K562 (cell line): Measurements from ENCODE around the gene KRT8. TPM values are rescaled to one million over a fixed set of nuclear protein-coding genes. Genes with fewer than 3 reads are reported as not detected.

ENCODE experiments used
- ATF7 ChIP-seq: fragments of 450-650 bp; IDR thresholded peaks from 2 replicates; pipeline ENCODE4 v1.7.1; 2014; ENCODE audit warnings: mild to moderate bottlenecking, moderate library complexity
- BRD9 ChIP-seq: fragments of 450-650 bp; IDR thresholded peaks from 2 replicates; pipeline ENCODE4 v1.6.1; 2018; ENCODE audit warnings: low read depth; ENCODE audit not compliant: partially characterized antibody
- BRF1 ChIP-seq: IDR thresholded peaks from 3 replicates; pipeline ENCODE4 v1.6.1; 2011; ENCODE audit warnings: borderline replicate concordance, mild to moderate bottlenecking; ENCODE audit not compliant: insufficient read length; ENCODE audit errors: extremely low read depth
- ELF2 ChIP-seq: fragments of 250-450 bp; sonication (Bioruptor Pico); IDR thresholded peaks from 2 replicates; pipeline ENCODE4 v1.5.0; 2021; ENCODE audit warnings: mild to moderate bottlenecking
- GTF2E2 ChIP-seq: fragments of 200-800 bp; sonication (Bioruptor generic); IDR thresholded peaks from 2 replicates; pipeline ENCODE4 v1.6.1; 2016; ENCODE audit warnings: missing genetic modification characterization, missing compliant biosample characterization
- KLF13 ChIP-seq: fragments of 450-650 bp; IDR thresholded peaks from 2 replicates; pipeline ENCODE4 v1.6.1; 2016; ENCODE audit warnings: missing genetic modification characterization, low read depth, mild to moderate bottlenecking, missing compliant biosample characterization, moderate library complexity, borderline replicate concordance
- MTA3 ChIP-seq: fragments of 450-650 bp; formaldehyde crosslinking; IDR thresholded peaks from 2 replicates; pipeline ENCODE4 v1.6.1; 2017; ENCODE audit warnings: mild to moderate bottlenecking, borderline replicate concordance
- NFE2 ChIP-seq: IDR thresholded peaks from 2 replicates; pipeline ENCODE4 v1.6.1; 2014; ENCODE audit warnings: antibody characterized with exemption, low read depth
- POLR2AphosphoS5 ChIP-seq: IDR thresholded peaks from 2 replicates; pipeline ENCODE4 v1.6.1; 2011; ENCODE audit warnings: mild to moderate bottlenecking, low read depth, low read length, moderate library complexity; ENCODE audit not compliant: control insufficient read depth, insufficient read depth
- SP1 ChIP-seq: sonication (generic); formaldehyde crosslinking; IDR thresholded peaks from 2 replicates; pipeline ENCODE4 v1.8.1; 2022; ENCODE audit warnings: mild to moderate bottlenecking, missing genetic modification reagents
- SRSF9 ChIP-seq: fragments of 200-400 bp; formaldehyde crosslinking; IDR thresholded peaks from 2 replicates; pipeline ENCODE4 v1.6.1; 2017; ENCODE audit warnings: low read depth, low read length, borderline replicate concordance
- ZC3H8 ChIP-seq: fragments of 450-650 bp; IDR thresholded peaks from 2 replicates; pipeline ENCODE4 v1.6.1; 2017
- ZNF324 ChIP-seq: fragments of 250-450 bp; sonication (Bioruptor Pico); IDR thresholded peaks from 2 replicates; pipeline ENCODE4 v1.4.0; 2020; ENCODE audit warnings: mild to moderate bottlenecking
- ZNF347 ChIP-seq: fragments of 450-650 bp; formaldehyde crosslinking; IDR thresholded peaks from 2 replicates; pipeline ENCODE4 v1.4.0; 2020; ENCODE audit warnings: low read depth, mild to moderate bottlenecking, moderate library complexity
- polyA plus RNA-seq, 8 experiments: library from polyadenylated mRNA; depleted of rRNA in 4 of 8; stranded (reverse) in 5 of 8; unstranded in 3 of 8; fragments of >200 nt; fragmentation: Nextera tagmentation in 2 of 8; fragmentation: Illumina TruSeq in 1 of 8; extraction: Ambion mirVana in 2 of 8; extraction: Trizol in 1 of 8; gene quantifications; 2 replicates each; pipeline versions ENCODE4 v1.2.1 to v1.2.3, GENCODE V29; 2011 to 2014; ENCODE audit warnings: inconsistent platforms in 1 of 8, missing spikeins in 1 of 8
- total RNA-seq, 7 experiments: library from RNA; depleted of rRNA in 6 of 7; stranded (reverse); fragments of >200 nt in 6 of 7; fragmentation: Illumina TruSeq in 2 of 7; extraction: Trizol in 2 of 7; gene quantifications; 2 replicates each; pipeline versions ENCODE4 v1.2.1 to v1.2.3, GENCODE V29; 2011 to 2021; ENCODE audit warnings: low replicate concordance in 1 of 7
- TF ChIP-seq, protein P1 (sequence below): fragments of 450-650 bp; formaldehyde crosslinking; IDR thresholded peaks from 2 replicates; pipeline ENCODE4 v1.4.0; 2022; ENCODE audit warnings: missing genetic modification characterization
- TF ChIP-seq, protein P2 (sequence below): fragments of 450-650 bp; IDR thresholded peaks from 2 replicates; pipeline ENCODE4 v1.6.1; 2017; ENCODE audit warnings: antibody characterized with exemption
- TF ChIP-seq, protein P3 (sequence below), 2 experiments: fragments of 450-650 bp in 1 of 2; sonication (generic) in 1 of 2; formaldehyde crosslinking; conservative IDR thresholded peaks; 2 replicates each; pipeline versions ENCODE4 v1.4.0 to v1.8.1; 2020 to 2022; ENCODE audit warnings: mild to moderate bottlenecking in 1 of 2, missing genetic modification reagents in 1 of 2
- TF ChIP-seq, protein P4 (sequence below): fragments of 250-450 bp; sonication (Bioruptor Pico); IDR thresholded peaks from 2 replicates; pipeline ENCODE4 v1.5.0; 2021; ENCODE audit warnings: mild to moderate bottlenecking, moderate library complexity

Gene KRT8
- total and polyA plus RNA-seq, 9 of the 15 experiments (the other 6 are each of a cell fraction or from before 2014, with no cell fraction given): 41.5 to 661 (median 260) TPM

DNA sequence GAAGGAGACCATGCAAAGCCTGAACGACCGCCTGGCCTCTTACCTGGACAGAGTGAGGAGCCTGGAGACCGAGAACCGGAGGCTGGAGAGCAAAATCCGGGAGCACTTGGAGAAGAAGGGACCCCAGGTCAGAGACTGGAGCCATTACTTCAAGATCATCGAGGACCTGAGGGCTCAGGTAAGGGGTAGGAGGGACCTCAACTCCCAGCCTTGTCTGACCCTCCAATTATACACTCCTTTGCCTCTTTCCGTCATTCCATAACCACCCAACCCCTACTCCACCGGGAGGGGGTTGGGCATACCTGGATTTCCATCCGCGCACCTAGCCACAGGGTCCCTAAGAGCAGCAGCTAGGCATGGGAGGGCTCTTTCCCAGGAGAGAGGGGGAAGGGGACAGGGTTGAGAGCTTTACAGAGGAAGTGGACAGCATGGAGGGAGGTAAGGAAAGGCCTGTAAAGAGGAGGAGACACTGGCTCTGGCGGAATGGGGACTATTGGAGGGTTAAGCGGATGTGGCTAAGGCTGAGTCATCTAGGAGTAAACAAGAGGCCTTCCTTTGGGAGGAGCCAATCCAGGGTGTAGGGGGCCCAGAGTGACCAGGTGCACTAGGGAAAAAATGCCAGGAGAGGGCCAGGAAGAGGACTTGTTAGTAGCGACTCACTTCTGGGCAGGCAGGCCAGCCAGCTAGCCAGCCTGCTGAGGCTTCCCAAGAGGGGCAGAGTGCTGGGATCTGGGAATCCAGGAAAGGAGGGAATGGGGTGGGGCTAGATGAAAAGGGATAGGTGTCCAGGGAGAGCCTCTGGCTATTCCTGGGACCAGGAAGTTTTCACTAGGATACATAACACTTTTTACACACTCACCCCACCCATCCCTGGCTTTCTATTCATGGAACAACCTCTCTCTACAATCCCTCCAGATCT, 44.8 kb upstream of the KRT8 start (continued):
- peak; percentile 93 for TF ChIP-seq POLR2AphosphoS5
- TF ChIP-seq KLF13: no peak
- TF ChIP-seq MTA3: peak; percentile 90
- no peak for TF ChIP-seq ZNF324 (CRISPR knock-in tag)
- TF ChIP-seq SRSF9: no peak
- TF ChIP-seq, protein P1, sequence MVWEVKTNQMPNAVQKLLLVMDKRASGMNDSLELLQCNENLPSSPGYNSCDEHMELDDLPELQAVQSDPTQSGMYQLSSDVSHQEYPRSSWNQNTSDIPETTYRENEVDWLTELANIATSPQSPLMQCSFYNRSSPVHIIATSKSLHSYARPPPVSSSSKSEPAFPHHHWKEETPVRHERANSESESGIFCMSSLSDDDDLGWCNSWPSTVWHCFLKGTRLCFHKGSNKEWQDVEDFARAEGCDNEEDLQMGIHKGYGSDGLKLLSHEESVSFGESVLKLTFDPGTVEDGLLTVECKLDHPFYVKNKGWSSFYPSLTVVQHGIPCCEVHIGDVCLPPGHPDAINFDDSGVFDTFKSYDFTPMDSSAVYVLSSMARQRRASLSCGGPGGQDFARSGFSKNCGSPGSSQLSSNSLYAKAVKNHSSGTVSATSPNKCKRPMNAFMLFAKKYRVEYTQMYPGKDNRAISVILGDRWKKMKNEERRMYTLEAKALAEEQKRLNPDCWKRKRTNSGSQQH (CRISPR knock-in tag): peak; percentile 89; the same call in 1 of the 2 replicates
- TF ChIP-seq NFE2: peak; percentile 95
- peak; percentile 95 for TF ChIP-seq BRD9
- no peak for TF ChIP-seq BRF1
- peak; percentile 60; the same call in 1 of the 2 replicates for TF ChIP-seq ZC3H8
- TF ChIP-seq, protein P2, sequence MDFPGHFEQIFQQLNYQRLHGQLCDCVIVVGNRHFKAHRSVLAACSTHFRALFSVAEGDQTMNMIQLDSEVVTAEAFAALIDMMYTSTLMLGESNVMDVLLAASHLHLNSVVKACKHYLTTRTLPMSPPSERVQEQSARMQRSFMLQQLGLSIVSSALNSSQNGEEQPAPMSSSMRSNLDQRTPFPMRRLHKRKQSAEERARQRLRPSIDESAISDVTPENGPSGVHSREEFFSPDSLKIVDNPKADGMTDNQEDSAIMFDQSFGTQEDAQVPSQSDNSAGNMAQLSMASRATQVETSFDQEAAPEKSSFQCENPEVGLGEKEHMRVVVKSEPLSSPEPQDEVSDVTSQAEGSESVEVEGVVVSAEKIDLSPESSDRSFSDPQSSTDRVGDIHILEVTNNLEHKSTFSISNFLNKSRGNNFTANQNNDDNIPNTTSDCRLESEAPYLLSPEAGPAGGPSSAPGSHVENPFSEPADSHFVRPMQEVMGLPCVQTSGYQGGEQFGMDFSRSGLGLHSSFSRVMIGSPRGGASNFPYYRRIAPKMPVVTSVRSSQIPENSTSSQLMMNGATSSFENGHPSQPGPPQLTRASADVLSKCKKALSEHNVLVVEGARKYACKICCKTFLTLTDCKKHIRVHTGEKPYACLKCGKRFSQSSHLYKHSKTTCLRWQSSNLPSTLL: no peak
- 0 out of 2 replicates have a peak, but pooled peaks have one; percentile 24 for TF ChIP-seq ZNF347 (CRISPR knock-in tag)
- peak; percentile 36; the same call in 1 of the 2 replicates for TF ChIP-seq SP1 (CRISPR knock-in tag)
- peak; percentile 82 for TF ChIP-seq ATF7
- TF ChIP-seq ELF2 (CRISPR knock-in tag): 0 out of 2 replicates have a peak, but pooled peaks have one; percentile 40
- TF ChIP-seq, protein P3, sequence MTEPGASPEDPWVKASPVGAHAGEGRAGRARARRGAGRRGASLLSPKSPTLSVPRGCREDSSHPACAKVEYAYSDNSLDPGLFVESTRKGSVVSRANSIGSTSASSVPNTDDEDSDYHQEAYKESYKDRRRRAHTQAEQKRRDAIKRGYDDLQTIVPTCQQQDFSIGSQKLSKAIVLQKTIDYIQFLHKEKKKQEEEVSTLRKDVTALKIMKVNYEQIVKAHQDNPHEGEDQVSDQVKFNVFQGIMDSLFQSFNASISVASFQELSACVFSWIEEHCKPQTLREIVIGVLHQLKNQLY (CRISPR knock-in tag; conservative IDR thresholded peaks at IDR 0.05): 0 out of 4 replicates have a peak, but pooled peaks of 1 of the 2 experiments have one; percentile 14
- TF ChIP-seq, protein P4, sequence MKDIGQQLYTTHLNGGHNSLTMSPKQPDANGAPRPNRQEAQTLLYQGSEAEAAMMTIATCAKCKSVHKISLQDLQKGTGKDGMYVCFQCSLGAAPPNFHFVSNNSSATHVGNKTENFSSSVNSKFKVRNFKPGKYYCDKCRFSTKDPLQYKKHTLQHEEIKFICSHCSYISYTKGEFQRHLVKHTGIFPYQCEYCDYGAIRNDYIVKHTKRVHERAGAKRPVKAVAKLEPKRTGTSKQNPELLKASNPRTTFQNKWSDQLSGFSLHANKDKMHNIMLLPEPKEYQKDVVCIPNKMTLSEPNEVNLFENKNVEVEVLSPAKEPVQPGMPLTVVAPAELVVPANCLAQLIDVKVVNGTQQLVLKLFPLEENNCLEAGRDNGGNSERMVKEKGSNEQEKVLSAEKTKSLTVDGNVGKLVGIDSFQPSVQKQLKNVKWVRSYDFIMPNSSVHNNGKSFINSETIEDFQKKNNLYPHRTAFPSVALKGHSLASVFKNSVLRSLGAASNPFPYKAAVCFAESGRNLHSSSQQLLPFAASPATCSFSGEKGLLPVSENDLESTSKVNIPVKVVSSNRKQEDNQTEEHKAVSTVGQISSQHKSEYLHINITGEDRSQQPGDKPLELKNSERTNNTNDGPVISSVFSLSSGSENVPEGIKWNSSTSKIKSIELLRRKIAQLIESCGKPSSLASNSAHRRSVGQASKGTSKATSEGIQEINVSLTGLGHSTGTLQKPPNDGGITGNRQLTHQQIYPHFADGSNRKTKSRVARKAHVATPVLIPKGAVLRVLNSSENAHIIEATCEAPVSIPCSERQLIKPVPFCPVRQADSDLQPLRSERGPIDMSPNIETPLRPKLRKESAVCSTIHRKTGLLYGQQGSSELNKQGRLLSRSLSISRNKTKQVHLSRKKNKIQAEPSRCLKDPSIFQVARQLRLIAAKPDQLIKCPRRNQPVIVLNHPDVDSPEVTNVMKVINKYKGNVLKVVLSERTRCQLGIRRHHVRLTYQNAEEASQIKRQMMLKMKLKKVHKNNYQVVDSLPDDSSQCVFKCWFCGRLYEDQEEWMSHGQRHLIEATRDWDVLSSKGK: no peak
- TF ChIP-seq GTF2E2: peak; percentile 4; the same call in 1 of the 2 replicates
